CD4-positive, alpha-beta T cell treated with Interleukin-4 for 1 hour (primary cell): Measurements from ENCODE around the gene ST8SIA6.
"Not testable (repeated sequence)": the region's sequence is repeated elsewhere in the genome, so short reads cannot be mapped to it uniquely, and the experiment has no call there.

Source experiments
- DNase-seq, 2 donors: peaks; one replicate each; pipeline ENCODE4 v3.0.0-alpha.2; 2020 to 2022

The ST8SIA6 gene

DNA sequence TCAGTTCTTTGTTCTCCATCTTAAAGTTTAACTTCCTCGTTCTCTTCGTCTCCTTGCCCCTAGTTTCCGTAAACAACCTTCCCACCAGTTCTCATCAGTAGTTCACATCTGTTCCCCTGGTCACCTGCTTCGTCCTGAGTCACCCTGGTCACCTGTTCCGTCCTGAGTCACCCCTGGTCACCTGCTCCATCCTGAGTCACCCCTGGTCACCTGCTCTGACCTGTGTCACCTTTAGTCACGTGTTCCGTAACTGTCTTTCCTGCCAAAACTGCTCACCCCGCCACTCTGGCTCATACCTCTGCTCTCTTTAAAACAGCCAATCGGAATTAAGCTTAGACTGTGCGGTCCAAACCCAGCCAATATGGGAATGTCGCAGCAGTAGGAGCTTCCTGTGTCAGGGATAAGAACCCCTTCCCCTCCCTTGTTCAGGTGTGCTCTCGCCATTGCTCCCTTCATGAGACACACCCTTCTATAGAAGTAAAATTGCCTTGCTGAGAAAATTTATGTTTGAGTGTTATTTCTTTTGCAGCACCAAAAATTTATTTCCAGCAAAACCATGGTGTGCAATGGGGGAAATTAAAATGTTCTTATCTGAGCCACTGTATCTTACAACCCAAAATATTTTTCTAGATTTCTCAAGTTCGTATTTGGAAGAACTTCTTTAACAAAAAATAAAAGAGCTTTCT is 114.1 kb downstream of the ST8SIA6 start:
- no peak for DNase-seq

DNA sequence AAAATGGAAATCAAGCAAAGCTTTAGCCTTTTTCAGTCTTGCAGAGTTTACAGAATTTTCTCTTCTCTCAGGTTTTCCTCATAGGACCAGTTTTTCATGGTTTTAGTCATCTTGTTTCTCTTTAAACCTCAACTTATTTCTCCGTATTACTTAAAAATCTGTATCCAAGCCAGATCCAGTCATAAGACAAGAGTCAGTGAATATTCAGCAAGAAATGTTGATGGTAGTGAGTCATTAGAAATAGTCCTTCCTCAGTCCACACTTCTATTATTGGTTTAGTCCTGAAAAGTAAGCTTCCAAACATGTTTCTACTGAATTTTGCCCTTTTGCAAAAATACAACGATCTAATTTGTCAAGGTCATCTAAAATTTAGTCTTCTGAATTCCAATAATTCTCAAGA is 119.3 kb downstream of the ST8SIA6 start:
- DNase-seq, result no peak

DNA sequence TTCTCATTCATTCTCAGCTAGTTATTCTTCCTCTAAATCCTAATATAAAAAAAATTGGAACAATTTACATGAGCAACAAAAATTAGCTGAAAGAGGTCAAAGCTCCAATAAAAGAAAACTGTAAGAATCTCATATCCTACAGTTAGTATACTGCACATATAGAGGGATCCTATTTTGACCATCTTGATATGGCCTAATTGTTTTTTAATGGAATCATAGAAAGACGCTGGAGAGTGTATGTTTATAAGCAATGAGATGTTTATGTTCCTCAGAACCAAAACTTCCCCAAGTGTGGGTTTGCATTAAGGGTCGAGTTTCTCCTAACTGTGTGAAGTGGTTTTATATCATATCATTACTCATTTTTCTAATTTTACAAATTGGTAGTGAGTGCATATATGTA is 123.9 kb downstream of the ST8SIA6 start:
- DNase-seq, result no peak

DNA sequence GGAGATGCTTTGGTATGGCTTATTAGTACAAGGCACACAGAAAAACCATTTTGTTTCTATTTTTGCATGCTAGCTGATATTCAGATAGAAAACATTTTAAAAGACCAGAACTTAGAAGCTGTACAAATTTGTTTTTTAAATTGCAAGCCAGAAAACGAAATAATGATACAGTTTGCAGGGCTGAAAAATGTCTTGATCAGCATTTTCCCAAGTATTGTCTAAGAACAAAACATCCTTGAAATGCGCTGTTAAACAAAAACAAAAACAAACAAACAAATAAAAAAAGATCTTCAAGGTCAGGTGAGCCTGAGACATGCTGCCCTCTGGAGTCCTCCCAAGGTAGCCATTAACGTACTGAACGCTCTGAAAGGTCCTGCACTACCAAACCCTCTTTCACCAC is 128.0 kb downstream of the ST8SIA6 start:
- no peak for DNase-seq

DNA sequence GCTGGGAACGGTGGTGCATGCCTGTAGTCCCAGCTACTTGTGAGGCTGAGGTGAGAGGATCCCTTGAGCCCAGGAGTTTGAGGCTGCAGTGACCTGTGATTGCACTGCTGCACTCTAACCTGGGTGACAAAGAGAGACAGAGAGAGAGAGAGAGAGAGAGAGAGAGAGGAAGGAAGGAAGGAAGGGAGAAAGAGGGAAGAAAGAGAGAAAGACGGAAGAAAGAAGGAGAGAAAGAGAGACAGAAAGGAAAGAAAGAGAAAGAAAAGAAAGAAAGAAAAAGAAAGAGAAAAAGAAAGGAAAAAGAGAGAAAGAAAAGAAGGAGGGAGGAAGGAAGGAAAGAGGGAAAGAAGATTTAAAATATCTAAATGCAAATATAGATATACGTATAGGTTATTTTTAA is 132.4 kb downstream of the ST8SIA6 start:
- not testable (repeated sequence) for DNase-seq

DNA sequence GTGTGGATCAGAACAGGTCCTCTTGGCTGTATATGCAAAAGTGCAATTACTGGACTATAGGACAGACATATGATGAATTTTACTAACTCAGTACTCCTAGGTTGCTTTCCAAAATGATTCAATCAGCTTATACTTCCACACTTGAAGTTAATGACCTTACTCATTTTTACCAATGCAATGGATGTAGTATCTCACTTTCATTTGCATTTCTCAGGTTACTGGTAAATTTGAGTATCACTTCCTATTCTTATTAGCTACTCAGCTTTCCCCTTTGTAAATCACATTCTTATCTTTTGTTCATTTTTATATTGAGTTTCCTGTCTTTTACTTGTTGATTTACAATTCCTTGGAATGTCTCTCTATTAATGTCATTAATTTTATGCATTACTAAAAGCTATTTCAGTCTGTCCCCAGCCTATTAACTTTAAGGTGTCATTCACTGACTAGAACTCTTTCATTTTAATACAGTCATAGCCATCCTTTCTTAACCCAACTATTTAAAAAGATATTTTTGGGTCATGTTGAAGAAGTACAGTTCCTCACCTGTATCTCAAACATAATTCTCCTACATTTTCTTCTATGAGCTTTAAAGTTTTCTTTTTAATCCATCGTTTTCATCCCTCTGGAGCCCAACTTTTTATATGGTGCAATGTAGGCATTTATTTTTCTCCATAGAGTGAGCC is 137.8 kb downstream of the ST8SIA6 start:
- DNase-seq, result no peak

DNA sequence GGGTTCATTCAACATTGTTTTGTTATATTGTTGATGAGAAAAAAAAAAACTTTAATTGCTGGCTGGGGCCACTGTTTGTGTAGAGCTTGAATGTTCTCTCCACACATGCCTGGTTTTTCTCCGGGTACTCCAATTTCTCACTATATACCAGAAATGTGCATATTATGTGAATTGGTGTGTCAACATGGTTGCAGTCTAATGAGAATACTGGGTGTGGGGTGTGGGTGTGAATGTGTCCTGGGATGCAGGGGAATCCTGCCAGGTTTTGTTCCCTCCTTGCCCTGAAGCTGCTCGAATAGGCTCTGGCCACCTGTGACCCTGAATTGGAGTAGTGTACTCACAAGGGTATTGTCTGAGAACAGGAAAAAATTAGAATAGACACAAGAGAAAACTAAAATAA is 145.0 kb downstream of the ST8SIA6 start:
- no peak for DNase-seq

DNA sequence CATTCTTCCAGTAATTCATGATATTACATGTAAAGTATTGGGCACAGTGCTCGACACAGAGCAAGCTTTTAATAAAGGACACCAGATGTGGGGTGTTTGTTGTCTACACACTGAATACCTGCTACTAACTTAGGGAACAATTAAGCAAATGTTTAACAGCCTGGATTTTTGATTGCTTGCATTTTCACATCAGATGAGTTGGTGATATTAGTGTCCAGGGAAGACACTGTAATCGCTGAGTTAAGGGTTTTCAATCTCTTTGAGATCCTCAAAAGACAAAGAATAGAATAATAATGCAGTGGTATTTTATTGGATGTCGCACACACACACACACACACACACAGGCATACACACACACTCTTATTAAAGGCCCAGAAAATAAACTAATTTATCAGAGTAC is 147.3 kb downstream of the ST8SIA6 start:
- no peak for DNase-seq

DNA sequence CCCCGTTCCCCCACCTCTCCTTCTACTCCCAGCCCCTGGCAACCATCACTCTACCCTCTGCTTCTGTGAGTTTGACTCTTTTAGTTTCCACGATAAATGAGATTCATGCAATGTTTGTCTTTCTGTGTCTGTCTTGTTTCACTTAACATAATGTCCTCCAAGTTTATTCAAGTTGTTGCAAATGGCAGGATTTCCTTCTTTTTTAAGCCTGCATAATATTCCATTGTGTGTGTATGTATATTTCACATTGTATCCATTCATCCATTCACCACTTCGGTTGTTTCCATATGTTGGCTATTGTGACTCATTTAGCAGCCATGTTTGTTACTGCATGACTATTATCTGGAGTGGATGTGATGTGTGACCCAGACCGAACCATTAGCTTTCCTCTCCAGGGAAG is 162.0 kb downstream of the ST8SIA6 start:
- DNase-seq, result no peak

DNA sequence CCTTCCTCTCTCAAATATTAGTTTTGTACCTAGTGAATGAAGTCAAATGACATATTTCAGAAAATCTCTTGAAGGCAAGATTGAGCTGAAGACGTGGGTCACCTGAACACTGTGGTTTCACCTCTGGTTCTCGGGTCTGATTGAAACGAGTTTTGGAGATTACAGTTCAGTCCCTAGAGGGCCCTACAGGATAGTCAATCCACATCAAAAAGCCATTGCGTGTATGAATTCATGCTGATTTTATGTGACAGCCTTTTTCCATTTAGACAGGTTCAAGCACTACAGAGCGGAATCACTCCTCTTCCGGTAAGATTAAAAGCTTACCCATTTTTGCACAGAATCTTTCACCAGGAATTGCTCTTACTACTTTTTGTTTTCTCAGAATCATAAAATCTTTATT is 164.2 kb downstream of the ST8SIA6 start:
- DNase-seq, result peak in 1 of 2 donors; percentile 22

DNA sequence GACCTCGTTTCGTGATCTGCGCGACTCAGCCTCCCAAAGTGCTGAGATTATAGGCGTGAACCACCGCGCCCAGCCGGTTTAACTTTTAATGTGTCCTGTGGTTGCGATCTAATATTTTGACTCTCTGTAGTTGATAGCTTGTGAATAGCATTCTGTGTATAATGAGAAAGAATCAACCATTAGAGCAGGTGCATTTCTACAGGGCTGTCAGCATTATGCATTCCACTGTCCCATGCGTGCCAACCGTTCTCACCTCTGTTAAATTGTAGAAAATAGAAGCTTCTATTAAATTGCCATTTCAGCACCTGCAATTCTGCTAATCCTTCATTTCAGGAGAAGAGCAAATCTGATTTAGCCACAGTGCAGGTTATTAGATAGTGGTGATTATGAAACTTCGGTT is 164.6 kb downstream of the ST8SIA6 start:
- no peak for DNase-seq

DNA sequence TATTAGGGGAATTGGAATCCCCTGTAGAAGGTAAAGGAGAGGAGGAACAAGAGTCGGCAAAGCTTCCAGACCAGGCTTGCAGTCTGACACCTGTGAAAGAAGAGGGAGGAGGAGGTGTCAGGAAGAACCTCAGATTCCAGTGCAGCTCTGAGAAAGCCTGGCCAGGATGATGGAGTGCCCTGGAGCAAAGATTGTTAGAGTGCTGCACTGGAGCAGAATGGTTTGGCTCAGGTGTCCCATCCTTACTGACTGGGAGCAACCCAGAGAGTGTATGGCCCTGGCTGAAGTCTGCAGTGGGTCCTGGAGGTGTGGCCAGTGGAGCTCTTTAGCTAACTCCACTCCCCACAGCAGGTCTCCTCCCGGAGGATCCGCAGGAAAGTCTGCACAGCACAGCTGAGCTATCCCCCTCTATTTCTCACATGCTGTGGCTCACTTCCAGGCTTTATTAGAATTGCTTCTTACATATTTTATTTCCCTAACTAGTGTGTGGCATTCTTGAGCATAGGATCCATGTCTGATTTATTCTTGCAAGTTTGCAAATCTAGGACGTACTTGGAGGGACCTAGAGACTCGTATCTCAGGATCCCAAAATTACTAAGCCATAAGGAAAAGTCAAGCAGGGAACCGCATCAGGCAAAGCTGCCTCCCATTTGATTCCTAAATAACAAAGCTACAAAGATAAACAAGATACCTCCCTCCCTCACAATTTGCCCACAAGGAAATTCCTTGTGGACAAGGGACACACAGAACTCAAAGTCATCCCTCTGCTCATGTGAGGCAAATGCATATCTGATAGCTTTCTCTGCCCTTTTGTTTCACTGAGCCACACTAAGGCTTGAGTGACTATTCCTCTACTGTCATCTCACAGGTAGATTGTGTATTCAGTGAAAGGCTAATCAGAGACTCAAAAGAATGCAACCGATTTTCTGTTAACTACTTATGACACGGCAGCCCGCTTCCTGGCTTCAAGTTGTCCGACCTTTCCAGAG is 167.5 kb downstream of the ST8SIA6 start:
- no peak for DNase-seq

DNA sequence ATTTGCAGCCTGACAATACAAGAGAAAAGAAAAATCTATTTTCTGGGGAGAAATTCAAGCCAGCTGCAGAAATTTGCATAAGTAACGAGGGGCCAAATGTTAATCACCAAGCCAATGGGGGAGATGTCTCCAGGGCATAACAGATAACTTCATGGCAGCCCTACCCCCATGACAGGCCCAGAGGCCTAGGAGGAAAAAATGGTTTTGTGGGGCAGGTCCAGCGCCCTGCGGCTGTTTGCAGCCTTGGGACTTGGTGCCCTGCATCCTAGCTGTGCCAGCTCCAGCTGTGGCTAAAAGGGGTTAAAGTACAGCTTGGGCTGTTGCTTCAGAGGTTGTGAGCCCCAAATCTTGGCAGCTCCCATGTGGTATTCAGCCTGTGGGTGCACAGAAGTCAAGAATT is 172.1 kb downstream of the ST8SIA6 start:
- DNase-seq, result no peak

DNA sequence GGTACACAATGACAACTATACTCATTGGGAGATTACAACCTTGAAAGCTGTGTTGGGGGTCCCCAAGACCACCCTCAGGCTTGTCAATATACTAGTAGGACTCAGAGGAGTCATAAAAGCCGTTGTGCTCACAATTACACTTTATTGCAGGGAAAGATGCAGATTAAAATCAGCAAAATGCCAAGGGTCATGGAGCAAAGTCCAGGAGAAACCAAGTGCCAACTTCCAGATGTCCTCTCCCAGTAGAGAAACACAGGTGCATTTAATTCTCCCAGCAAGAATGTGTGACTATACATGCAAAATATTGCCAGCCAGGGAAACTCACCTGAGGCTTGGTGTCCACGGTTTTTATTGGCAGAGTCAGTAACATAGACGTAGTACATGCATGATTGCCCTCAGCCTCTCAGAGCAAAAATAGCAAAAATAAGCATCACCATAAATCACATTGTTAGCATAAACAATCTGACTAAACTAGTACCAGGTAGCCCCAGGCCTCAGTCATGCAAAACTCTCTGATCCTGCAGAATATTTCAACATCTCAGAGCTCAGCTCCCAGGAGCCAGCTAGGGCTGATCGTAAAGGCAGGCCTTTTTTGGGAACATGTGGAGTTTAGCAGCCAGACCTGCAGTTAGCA is 175.7 kb downstream of the ST8SIA6 start:
- DNase-seq, result no peak

DNA sequence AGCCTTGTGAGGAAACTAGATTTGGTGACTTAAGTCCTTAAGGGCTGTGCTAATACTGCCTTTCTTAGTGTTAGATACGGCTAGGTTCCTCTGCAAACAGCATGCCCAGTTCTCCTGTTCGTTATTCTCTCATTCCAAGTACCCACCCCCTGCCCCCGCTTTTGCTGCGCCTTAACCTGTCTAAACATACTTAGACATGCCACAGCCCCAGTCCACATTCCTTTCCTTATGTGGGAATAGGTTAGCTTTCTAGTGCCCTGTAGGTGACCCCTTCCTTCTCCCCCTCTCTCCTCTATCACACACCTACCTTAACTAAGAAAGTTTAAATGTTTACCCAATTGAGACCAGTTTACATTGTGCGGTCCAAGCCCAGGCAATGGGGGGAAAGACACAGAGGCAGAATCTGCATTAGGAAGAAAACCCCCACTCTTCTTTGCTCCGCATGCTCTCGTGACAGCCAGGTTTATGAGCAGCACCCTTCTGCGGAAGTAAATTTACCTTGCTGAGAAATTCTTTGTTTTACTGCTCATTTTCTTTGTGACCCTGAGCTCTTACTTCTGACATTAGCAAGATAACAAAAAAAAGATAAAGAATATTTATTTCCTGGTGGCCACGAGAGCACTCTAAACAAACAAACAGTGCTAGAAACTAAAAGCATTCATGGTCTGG is 177.5 kb downstream of the ST8SIA6 start:
- DNase-seq, result no peak

DNA sequence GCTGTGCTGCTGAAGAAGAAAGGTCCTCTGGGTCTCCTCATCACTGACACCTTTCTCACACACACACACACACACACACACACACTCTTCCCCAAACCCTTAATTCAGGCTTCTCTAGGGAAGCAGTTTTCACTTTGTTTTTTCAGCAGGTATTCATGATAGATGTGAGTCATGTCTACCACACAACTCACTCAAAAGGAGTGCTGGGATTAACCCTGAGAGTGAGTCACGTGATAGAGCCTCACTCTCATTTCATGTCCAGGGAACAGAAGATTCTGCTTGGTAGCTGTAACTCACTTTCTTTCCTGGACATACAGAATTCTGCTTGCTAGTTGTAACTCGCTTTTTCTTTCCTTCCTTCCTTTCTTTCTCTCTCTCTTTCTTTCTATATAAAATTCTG is 181.0 kb downstream of the ST8SIA6 start:
- DNase-seq, result no peak

DNA sequence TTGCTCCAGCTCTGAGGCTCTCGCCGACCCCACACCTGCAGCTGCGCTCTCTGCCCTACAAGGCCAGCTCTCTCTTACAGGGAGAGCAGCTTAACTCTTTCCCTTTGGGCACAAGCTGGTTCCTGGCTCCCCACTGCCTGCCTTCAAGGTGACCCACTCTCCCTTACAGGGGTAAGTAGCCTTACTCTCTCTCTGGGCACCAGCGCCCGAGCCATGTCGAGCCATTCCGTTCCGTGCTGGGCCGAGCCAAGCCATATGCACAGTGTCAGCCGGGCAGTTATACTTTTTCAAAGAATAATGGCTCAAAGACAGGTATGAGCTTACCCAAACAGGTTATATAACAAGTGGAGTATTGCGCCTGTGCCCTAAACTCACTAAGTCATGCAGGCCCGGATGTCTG is 181.7 kb downstream of the ST8SIA6 start:
- DNase-seq, result no peak
